ENCODE measurements around the gene ENTHD1. TPM values are rescaled to one million over a fixed set of nuclear protein-coding genes. Genes with fewer than 3 reads are reported as not detected.

The ENTHD1 gene
- under 1 TPM; 0.34 TPM for total RNA-seq

GRCh38 chr22:39893526-39893925 is at the start of gene ENTHD1:
TSS of gene ENTHD1 (minus strand) at chr22:39893760. CDS start at chr22:39887748, 6,012 bp downstream.
- no peak for TF ChIP-seq CTCF (IDR thresholded peaks at IDR 0.05)
- ChIA-PET POLR2A (no interaction called here), CTCF (interaction anchor here (1.1 kb wide), 1 partner anchor 43 kb away, joined by 3 read pairs; no protein-coding TSS in a partner anchor)
- Mint-ChIP-seq H3K27me3 (no peaks in the 10 kb centered on the region), H3K4me1 (ENCODE audit: low read depth) (peaks cover 12% of the 10 kb centered on the region), H3K36me3 (ENCODE audit: low read depth) (no peaks in the 10 kb centered on the region), H3K27ac (peak within 1 kb of the TSS; percentile 51), H3K9me3 (no peaks in the 10 kb centered on the region), H3K4me3 (no peak within 1 kb of the TSS)
- ATAC-seq: no peak
- intact Hi-C loops (cut with micrococcal nuclease): no loop called here
- DNase-seq: no peak

GRCh38 chr22:39943337-39943736 is 49.8 kb upstream of the ENTHD1 start:
- intact Hi-C loops (cut with micrococcal nuclease): loop anchor here (5.0 kb wide), 1 partner anchor 36 kb away; no protein-coding TSS in a partner anchor
- ATAC-seq (peak; percentile 48), DNase-seq (peak; percentile 85)
- Mint-ChIP-seq H3K27me3 (no peaks in the 10 kb centered on the region), H3K9me3 (no peaks in the 10 kb centered on the region), H3K4me1 (ENCODE audit: low read depth) (peaks cover 92% of the 10 kb centered on the region), H3K36me3 (ENCODE audit: low read depth) (peaks cover 43% of the 10 kb centered on the region), H3K27ac (peak overlapping the region; percentile 90), H3K4me3 (peak overlapping the region; percentile 48)
- POLR2A ChIA-PET: interaction anchor here (0.7 to 3.4 kb wide), 16 partner anchors 9 to 423 kb away, joined by 3 to 23 read pairs (median 8); partner anchors contain the start of genes ATF4 and TMA7B
- CTCF ChIA-PET: interaction anchor here (0.7 to 3.1 kb wide), 22 partner anchors 7 to 414 kb away, joined by 3 to 34 read pairs (median 5); no protein-coding TSS in a partner anchor
- peak; percentile 17 for TF ChIP-seq CTCF (IDR thresholded peaks at IDR 0.05)

GRCh38 chr22:39942439-39943230 is 49.1 kb upstream of the ENTHD1 start:
- peaks cover 92% of the 10 kb centered on the region for H3K4me1 Mint-ChIP-seq (ENCODE audit: low read depth)
- DNase-seq: peak; percentile 47
- peak overlapping the region; percentile 90 for H3K27ac Mint-ChIP-seq
- ChIA-PET CTCF (interaction anchor here (0.7 to 3.1 kb wide), 25 partner anchors 8 to 413 kb away, joined by 3 to 34 read pairs (median 5); no protein-coding TSS in a partner anchor), POLR2A (interaction anchor here (0.7 to 3.4 kb wide), 20 partner anchors 9 to 423 kb away, joined by 3 to 23 read pairs (median 5); partner anchors contain the start of genes ATF4 and TMA7B)
- peaks cover 41% of the 10 kb centered on the region for H3K36me3 Mint-ChIP-seq (ENCODE audit: low read depth)
- peak overlapping the region; percentile 48 for H3K4me3 Mint-ChIP-seq
- intact Hi-C loops (cut with micrococcal nuclease): loop anchor here (5.0 kb wide), 1 partner anchor 35 kb away; no protein-coding TSS in a partner anchor
- TF ChIP-seq CTCF (IDR thresholded peaks at IDR 0.05): no peak
- peak; percentile 31 for ATAC-seq
- H3K27me3 Mint-ChIP-seq: no peaks in the 10 kb centered on the region
- H3K9me3 Mint-ChIP-seq: no peaks in the 10 kb centered on the region

- no peak for TF ChIP-seq CTCF (IDR thresholded peaks at IDR 0.05)
- H3K4me3 Mint-ChIP-seq: peak overlapping the region; percentile 11
- no peaks in the 10 kb centered on the region for H3K9me3 Mint-ChIP-seq
- POLR2A ChIA-PET: interaction anchor here (0.9 to 3.4 kb wide), 11 partner anchors 8 to 413 kb away, joined by 3 to 23 read pairs (median 13); no protein-coding TSS in a partner anchor
- intact Hi-C loops (cut with micrococcal nuclease): loop anchor here (5.0 kb wide), 1 partner anchor 34 kb away; no protein-coding TSS in a partner anchor
- ATAC-seq (no peak), DNase-seq (no peak)
- H3K36me3 Mint-ChIP-seq (ENCODE audit: low read depth): peaks cover 33% of the 10 kb centered on the region
- CTCF ChIA-PET: interaction anchor here (1.0 to 3.1 kb wide), 11 partner anchors 8 to 412 kb away, joined by 3 to 34 read pairs (median 10); no protein-coding TSS in a partner anchor
- peaks cover 92% of the 10 kb centered on the region for H3K4me1 Mint-ChIP-seq (ENCODE audit: low read depth)
- peak overlapping the region; percentile 90 for H3K27ac Mint-ChIP-seq
- no peaks in the 10 kb centered on the region for H3K27me3 Mint-ChIP-seq
Measured at GRCh38 chr22:39941601-39942000, 48.0 kb upstream of the ENTHD1 start.
